NCI-H524 treated with DMSO at 0.1 percent for 48 hours (cell line): ENCODE data around the gene MAP3K5.

Source experiments
- DNase-seq: peaks from one replicate; lab custom pipeline; 2025; lab: John Stamatoyannopoulos, UW

The MAP3K5 gene

DNA sequence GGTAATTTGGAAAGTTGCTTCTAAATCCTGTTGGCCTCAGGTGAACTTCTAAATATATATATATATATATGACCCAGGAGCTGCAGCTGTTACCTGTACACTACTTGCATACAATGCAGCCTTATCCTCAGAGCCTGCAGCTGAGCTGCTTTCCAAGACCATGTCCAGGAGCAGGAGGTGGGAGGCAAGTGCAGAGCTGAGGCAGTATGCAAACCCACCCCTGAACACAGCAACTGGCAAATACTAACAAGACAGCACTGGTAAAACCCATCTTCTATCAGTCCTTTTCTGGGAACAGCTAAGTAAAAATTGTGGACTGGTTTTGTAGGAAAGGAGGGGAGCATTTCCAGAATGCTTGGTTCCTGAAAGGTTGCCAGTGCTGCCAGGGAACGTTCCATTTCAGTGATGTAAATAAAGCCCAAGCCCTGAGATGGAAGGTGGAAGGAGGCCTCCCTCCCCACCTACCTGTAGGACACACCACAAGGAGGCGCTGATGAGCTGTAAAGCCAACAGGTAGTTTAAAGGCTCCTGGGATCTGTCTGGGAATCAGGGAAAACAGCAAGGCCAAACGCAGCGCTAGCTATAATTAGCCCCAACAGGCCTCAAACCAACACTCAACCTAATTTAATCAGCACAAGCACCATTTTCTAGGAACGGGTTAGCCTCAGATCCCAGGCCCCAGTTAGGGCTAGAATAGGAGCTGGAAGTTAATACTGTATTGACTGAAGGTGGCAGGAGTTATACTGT, 148.3 kb downstream of the MAP3K5 start:
- DNase-seq = no peak

DNA sequence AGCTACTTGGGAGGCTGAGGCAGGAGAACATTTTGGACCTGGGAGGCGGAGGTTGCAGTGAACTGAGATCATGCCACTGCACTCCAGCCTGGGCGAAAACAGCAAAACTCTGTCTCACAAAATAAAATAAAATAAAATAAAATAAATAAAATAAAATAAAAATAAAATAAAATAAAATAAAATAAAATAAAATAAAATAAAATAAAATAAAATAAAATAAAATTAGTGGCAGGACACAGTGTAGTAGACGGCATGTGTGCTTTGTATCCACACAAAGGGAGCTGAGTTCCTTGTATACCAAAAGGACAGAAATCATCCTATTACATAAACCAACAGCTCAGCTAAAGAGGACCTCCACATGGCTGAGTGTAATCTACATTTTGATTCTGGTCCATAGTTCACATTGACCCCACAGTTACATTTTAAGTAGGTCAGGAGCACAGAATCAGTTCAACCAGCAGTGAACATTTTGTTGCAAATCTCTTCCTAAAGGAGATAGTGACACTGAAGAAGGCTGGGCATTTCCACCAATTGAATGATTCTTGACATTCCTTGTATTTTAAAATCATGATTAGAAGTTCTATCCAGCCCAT, 150.3 kb downstream of the MAP3K5 start:
- no peak for DNase-seq

DNA sequence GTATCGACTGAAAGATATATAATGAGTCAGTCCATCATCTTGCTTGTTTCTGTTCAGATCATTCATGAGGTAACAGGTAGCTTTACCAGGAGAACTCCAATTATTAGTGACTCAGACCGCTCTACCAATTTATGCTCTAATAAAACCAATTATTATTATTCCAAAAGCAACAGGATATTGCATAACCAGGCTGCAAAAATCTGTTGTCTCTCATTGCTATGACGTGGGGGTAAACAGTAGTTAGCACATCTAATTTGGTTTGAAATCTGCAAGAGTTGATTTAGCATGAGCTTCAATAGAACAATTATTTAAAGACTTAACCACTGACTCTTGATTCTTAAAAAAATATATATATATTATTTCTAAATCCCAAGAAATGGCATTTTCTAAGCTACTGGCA, 151.1 kb downstream of the MAP3K5 start:
- DNase-seq = no peak

DNA sequence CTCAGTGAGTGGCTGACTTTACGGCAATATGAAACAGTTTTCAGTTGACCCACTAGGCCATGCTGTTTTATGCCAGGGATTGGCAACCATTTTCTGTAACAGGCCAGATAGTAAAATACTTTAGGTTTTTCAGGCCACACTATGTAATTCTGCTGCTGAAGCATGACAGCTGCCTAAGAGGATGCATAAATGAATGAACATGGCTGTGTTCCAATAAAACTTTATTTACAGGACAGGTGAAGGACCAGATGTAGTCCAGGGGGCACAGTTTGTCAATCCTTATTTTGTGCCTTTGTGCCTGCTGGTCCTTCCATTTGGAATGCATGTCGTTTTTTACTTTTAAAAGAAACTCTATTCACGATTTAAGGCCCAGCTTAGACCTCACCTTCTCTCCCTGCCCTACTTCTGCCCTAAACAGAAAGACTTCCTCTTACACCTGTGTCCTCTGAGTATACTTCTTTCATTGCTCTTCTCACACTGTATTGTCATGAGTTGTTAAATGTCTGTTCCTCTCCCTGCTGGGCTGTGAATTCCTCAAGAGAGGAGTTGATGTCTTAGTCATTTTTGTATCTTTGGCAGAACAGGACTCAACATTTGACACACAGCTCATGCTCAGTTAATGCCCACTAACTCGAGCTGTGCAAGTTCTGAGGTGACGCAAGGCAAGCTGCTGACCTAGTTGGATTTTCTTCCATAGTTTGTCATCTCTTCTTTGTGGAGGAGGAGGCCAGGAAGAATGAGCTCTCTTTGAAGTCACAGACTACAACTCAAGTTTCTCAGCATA, 152.0 kb downstream of the MAP3K5 start:
- no peak for DNase-seq

DNA sequence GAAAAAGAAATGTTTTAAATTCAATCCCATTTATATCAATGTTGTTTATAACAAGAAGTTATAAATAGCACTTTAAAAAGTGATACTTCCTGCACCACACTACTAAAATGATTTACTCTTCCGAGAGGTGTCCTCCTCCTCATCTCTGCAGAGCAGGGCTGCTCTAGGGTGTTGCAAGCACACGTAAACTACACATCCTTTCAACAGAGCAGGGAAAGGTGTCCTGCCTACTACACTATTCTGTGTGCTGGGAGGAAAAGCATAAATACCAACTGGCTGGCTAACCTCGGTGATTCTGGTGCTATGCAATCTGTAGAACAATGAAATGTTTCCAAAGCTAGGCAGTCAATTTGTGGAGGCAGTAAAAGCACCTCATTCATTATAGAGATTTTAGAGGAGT, 152.6 kb downstream of the MAP3K5 start:
- DNase-seq = no peak

DNA sequence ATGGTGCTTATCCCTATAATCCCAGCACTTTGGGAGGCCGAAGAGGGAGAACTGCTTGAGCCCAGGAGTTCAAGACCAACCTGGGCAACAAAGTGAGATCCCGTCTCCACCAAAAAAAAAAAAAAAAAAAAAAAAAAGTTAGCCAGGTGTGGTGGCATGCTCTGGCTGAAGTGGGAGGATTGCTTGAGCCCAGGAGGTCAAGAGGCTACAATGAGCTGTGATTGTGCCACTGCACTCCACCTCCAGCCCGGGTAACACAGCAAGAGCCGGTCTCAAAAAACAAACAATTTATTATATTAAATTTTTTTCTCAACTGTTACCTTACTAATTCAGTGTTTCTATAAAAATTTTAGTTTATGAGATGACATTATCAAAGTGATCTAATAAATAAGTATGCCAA, 156.7 kb downstream of the MAP3K5 start:
- no peak for DNase-seq

DNA sequence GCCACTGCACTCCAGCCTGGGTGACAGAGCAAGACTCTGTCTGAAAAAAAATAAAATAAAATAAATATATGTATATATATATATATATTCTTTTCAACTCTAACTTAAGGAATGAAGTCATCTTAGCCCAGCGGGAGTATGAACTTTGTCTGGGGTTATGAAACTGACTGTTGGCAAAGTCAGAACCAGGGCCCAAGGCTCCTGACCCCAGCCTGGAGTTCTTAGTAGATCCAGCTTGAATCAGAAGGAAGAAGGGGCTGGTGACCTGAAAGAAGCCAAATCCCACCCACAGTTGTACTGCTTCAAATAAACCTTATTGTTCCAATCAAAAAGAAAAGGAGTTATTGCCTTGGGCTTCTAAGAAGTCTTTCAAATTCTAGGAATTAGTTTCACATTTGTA, 158.9 kb downstream of the MAP3K5 start:
- DNase-seq = no peak

DNA sequence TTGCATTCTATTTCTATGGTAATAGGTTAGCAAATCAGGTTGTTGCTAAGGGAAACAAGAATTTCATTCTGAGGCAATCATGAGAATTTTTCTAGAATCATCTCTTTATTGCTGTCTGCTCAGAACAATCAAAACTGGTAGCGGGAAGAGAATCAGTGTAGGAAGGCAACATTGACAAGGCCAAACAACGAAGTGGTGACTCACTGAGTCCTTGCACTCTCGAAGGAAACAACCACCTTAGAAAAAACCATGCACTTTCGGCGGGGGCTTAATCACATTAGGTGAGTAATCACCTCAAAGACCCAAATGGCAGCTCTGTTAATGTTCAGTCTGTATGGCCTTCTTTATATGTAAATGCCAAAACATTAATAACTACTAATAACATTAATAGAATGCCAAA, 163.3 kb downstream of the MAP3K5 start:
- no peak for DNase-seq

DNA sequence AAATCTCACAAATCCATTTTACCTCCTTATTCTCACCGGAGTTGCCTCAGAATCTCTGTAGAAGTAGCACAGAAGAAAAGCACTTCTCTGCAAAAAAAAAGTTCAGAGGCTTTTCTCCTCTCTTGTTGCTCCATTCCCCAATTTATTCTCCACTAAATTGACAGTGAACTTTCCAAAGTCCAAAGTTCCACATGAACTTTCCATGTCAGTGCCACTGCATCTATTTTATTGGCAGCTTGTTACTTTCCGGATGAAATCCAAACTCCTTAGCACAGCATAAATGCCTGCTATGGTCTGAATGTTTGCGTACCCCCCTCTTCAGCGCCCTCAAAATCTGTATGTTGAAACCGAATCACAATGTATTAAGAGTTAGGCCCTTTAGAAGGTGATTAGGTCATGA, 165.1 kb downstream of the MAP3K5 start:
- DNase-seq = no peak

DNA sequence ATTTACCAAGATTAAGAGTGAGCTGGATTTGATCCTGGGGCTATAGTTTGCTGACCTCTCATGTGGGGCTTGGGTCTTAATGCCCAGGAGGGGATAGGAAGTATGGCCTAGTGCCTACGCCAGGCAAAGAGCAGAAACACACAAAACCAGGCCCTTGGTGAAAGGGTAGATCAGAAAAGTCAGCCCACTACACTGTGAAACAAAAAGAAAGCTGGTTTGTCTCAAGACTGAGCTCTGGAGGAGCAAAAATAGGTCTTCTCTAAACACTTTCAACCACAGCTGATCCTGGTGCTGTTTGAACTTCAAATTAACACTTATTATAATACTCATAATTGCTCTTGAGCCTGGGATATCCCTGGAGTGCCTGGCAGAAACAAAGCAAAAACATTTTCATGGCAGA, 167.0 kb downstream of the MAP3K5 start:
- no peak for DNase-seq

DNA sequence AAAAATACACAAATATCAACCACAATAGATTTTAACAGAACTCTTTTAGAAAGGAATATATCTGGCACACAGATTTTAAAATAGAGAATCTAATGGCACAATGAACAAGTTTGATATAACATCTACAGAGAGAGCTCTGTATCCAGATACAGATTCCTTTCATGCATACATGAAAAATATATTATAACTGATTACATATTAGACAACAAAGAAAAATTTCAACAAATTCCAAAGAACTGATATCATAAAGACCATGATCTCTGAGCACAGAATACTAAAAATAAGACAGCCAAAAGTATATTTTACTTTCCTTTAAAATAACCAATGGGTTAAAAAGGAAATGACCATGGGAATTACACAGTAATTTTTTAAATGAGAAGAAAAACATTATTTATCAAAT, 167.9 kb downstream of the MAP3K5 start:
- DNase-seq = no peak

DNA sequence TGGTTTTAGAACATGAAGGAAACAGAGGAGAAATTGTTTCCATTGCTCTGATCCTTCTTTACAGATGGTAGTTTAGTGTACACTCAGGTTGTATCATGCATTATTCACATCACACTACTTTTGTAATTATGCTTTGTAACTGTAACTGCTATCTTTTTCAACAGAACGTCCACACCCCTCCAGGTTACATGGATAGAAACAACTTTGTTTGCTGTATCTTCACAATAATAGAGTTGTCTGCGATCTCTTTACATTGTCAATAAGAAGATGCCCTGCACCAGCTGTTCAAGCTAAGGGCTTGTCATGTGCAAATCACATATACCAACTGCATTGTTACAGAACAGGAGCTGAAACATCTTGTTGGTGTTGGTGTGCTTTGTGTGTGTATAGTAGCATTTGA, 174.2 kb downstream of the MAP3K5 start:
- no peak for DNase-seq

DNA sequence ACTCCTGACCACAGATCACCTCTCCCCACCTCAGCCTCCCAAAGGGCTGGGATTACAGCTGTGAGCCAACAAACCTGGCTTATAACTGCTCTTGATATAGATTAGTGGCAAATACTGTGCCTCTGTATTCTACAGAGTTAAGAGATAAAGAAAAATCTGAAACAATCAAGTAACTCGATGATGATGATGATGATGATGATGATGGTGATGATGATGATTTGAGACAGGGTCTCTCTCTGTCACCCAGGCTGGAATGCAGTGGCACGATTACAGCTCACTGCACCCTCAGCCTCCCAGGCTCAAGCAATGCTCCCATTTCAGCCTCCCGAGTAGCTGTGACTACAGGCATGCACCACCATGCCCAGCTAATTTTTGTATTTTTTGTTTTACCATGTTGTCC, 175.8 kb downstream of the MAP3K5 start:
- DNase-seq = no peak

DNA sequence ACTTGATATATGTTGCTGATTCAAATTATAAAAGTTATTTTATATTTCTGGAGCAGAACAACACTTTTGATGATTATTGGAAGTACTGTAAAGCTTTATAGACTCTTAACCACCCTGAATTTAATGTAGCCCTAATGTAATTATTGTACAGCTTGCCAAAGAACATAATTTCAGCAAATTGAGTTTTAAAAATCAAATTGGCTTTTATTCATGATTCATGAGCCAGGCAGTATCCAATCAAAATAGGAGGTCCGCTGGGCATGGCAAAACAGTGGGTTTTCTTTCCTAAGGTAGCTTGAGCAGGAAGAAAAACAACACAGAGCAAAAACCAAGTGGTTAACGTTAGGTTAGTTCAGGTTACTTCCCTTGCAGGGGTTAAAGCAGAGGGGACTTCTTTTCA, 177.3 kb downstream of the MAP3K5 start:
- DNase-seq = no peak

DNA sequence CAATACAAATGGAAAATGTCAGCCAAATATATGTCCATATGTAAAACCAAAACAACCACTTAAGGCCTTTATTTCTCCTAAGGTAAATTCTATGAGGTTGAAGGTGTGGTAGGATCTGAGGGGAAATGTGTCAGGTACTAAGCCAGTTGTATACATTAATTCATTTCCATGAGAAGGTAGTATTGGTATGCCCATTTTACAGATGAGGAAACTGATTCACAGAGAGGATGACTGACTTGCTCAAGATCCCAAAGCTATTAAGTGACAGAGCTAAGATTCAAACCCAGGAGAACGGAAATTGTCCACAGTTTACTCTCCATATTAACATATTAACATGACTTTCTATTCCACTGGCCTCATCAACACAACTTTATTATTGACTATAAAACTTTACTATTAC, 177.9 kb downstream of the MAP3K5 start:
- no peak for DNase-seq

DNA sequence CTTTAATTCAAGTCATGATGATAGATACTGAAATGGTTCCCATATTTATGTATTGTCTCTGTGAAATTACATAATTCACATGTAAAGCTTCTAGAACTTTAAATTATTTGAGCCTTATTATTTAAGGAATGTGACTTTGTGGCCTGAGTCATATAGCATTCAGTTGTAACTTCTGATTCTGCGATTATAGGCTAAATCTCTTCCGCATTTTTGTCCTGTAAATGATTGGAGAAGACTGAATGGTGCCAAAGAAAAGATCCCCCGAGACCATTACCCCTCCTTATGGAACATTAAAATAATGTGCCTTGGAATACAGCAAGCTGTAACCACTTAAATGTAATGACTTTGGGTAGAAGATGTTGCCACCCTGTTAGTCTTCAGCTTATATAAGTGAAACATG, 178.8 kb downstream of the MAP3K5 start:
- no peak for DNase-seq

DNA sequence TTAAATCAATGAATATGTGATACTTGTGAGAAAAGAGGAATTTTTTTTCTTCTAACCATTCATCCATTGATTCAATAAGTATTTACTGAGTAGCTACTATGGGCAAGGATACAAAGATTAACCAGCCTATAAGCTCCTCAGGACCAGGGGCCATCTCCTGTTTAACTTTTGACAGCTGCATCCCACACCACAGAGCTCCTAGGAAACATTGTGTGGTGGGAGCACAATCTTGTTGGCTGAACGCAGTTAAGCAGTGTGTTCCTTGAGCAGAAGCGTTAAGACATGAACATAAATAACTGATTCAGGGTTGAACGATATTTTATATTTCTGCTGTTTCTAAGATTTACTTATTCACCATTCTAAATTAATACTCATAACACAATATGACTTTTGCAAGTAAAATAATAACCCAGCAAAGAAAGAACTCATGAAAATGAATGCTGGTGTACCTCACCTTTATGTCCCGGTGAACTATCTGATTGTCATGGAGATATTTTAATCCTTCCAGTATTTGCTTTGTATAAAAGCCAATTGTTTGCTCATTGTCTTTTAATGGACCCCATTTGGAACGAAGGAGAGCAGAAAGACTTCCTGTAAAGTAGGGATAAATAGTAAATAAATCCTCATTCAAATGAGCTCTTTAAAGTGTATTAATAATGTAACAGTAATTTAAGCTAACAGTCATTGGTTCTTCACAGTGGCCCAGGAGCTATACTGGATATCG, 179.4 kb downstream of the MAP3K5 start:
- no peak for DNase-seq

DNA sequence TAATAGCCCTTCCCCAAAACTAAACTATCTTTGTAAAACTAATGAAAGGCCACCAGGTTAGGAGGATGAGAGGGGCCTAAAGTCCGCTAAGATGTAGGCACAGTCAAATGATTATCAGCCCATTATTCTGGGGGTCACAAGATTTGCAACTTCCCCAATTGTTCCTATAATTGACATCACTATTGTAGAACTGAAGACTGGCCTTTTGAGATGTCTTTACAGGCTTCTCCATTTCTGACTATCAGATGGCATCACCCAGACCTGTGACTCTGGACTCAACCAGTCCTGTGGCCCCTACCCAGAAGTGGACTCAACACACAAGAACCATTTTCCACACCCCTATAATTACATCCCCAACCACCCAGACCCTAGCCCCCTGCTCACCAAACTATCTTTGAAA, 180.5 kb downstream of the MAP3K5 start:
- DNase-seq = no peak

DNA sequence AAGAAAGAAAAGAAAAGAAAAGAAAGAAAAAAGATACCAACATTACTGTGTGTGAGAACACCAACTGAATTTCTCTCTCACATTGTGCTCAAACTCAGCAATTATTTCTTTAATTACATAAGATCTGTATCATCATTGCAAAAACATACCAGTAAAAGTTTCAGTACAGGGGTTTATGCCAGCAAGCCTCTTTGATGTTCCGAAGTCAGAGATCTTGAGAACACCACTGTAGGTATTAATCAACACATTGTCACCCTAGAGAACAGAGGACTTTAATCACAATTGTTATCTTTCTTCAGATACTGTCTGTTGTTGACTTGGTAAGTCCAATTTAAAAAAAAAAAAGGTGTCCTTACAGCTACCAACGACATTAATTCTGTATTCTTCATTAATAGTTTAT, 181.1 kb downstream of the MAP3K5 start:
- DNase-seq = no peak

DNA sequence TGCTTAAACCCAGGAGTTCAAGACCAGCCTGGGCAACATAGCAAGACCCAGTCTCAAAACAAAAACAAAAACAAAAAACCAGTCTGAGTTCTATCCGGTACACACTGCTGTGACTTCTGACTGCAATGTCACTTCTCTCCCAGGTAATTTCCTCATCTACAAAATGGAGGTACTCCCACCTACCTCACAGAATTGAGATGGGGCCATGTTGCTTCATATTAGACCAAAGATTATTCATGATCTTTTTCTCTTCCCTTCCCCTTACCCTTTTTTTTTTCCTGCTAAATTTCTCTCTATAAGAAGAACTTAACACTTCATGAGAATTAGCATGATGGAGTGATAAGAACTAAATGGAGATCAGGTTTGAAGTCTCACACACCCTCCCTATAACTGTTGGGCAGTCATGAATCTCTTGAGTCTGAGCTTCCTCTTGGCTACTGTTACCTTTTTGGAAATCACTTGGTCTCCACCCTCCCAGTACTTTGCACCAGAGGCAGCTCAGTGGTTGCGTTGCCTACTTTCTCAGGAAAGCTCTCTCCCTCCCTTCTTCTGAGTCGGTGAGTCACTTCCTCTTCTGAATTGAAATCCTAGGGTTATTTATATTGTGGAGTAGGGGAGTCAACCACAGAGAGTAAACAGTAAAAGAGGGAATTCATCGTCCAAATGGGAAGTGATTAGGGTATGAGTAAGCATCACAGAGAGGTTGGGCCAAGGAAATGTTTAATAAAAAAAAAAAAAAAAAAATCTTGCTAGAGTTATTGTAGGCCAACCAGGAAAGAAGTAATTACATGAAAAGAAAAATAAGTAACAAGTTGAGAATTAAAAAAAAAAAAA, 182.2 kb downstream of the MAP3K5 start:
- DNase-seq = no peak

DNA sequence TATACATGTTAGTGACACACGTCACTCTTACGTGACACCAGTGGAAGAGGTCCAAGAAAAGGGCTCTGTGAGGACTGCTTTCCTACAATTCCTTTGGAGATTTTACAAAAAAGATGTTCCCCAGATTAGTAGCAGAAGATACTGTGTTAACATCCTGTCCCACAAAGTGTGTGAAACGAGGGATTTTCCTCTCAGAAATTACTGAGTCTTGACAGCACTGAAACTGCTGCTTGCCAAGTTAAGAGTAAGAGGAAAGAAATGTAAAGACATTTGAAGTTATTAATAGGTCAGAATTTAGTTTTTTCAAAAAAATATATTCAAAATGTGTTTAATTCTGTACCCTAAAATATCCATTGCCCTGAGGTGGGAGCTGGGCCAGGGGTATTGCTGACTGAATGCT, 183.3 kb downstream of the MAP3K5 start:
- no peak for DNase-seq
